NCI-H187 (cell line): ENCODE measurements around the gene AGAP3.
A peak's percentile ranks its signal among the peaks of the same experiment; 100 is the strongest.

Experiments
- DNase-seq, 2 experiments: peaks; one replicate each; lab custom pipeline; 2025; lab: John Stamatoyannopoulos, UW

The AGAP3 gene

DNA sequence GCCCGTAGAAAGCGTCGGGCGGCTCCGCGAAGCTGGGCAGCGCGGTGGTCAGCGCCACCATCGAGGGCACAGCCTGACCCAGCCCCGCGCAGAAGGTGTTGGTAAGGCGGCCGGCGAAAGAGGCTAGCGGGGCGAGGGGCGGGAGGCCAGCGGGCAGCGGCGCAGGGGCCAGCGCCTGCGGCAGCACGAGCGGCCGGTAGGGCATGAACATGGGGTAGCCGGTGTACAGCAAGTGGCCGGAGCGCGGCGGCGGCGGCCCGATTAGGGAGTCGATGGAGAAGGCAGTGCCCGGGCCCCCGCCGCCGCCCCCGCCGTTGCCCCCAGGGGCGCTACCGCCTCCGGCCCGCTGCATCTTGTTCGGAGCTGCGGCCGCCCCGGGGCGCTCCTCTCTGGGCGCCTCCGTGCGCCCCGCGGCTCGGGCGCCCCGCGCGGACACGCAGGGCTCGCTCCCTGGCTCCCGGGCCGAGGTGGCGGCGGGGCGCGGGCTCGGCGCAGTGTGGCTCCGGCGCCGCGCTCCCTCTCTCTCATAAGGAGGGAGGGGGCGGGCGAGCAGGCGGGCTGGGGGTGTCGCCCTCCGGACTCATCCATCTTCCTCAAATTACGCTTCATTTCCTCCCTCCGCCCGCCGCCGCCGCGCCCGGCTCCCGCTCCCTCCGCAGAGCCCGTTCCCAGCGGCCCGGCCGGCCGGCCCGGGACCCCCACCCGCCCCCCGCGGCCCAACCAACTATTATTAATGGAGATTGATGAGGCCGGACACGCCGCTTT is 81.1 kb downstream of the AGAP3 start, which contains the start of gene GBX1:
Gene GBX1 (minus strand): TSS at position 498 of the 765 bp plus-strand sequence. CDS start 146 bp downstream, at position 352.
- DNase-seq = no peak

GRCh38 chr7:151168003-151168786 is 81.9 kb downstream of the AGAP3 start:
- no peak for DNase-seq

GRCh38 chr7:151168787-151169162 is 82.5 kb downstream of the AGAP3 start:
- no peak for DNase-seq

DNA sequence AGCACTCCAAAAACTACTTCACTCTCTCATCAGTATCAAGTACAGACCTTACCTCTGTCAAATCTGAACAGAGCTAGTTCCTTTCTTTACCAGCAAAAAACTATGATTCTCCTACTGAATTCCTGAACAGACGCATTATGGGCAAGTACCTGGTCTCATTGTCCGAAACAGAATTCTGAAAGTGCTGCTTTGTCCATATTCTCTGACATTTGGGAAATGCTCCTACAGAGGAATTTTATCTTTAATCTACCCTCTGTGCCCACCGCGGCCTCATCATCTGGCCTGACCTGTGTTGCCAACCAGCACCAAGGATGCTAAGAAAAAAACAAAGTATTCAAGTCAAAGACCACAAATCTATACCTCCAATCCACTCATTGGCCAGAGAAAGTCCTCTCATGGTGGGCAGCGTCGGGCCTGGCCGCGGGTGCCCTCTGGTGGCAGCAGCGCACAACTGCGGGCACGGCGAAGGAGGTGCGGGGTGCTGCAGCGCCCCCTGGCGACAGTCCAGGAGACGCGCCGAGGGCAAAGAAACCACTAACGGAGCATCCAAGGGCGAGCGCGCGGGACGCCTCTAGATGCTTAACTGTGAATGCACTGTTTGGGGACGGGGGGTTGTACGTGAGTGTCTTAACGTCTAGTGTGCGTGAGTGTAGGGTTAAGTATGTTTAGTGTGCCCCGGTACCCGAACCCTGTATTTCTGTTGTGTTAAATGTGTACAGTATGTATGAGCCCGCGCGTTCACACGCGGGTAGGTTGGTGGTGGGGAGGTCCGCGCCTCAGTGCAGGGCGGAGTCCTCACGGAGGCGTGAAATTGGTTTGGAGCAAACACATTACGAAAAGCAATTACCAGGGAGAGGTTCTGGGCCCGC is 86.2 kb downstream of the AGAP3 start:
- peak; percentile 38 to 75 for DNase-seq

DNA sequence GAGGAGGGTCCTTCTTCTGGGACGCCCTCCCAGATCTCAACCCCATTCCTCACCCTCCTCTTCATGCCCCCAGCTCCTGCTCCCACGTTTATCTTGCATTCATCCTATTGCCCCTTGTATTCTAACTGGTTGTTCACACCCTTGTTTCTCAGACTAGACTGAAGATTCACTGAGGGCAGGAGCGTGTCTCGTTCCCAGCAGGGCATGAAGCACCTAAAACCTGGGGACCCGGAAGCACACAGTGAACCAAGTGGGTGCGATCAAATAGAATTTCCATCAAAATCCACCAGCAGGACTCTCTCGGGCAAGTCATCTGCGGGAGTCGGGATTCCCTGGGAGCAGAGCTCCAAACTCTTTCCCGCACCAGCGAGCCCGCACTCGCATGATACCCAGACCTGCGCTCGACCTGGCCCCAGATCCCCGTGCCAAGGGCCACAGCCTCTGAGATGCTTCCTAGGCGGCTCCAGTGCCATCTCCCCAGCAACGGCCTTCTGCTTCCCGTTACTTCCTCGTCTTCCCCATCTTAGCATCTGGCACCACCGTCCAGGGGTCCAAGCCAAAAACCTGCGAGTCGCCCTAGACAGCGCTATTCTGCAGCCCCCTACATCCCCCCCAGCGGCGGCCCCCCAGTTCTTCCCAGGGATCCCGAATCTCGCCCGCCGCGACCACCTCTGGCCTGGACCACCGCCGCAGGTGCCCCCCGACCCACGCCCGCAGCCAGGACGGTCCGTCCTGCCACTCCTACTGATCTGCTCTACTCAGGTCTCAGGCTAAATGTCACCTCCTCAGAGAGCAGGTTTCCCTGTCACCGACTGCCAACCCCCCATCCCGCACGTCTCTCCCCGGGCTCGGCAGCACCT is 87.3 kb downstream of the AGAP3 start:
- DNase-seq = no peak

GRCh38 chr7:151174246-151175046 is 88.2 kb downstream of the AGAP3 start:
- no peak for DNase-seq

- no peak for DNase-seq
Measured at GRCh38 chr7:151175047-151175792, 88.9 kb downstream of the AGAP3 start.

DNA sequence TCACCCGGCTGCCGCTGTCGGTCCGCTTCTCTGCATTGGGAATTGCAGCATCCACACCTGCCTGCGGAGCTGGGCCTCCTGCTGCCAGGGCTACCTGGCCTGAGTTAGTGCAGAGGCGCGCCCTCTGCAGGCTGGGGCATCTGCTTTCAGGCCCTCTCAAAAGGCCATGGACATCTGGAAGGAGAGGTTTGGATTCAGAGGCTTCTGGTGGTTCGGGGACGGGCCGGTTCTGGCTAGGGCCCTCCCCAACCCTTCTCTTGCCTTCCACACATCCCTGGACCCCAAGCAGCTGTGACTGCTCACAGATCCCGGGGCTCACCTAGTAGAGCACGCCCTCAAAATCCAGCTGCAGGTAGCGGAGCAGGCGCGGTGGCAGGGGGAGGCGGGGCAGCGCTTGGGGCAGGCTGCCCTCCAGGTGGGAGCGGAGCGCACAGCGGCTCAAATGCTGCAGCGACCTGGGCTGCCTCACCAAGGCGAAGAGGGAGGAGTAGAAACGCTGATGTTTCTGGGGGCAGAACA is 89.6 kb downstream of the AGAP3 start:
- no peak for DNase-seq

DNA sequence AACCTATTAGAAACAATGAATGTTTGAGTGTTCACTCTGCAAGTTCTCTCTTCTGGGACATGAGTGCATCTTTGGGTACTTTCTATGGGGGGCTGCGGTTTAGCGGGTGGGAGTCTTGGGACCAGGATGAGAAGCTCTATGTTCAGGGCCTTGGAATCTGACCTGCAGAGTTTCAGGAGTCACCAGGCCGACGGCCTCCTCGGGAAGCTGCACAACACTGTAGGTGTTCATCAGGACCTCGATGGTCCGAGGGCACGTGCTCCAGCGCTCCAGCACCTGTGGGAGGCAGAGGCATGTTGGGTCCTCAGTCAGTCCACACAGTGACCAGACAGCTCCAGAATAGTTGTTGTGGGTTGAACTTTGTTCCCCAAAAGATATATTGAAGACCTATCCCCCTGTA is 90.1 kb downstream of the AGAP3 start:
- no peak for DNase-seq

- DNase-seq = no peak
Measured at GRCh38 chr7:151177310-151177709, 91.0 kb downstream of the AGAP3 start.

- no peak for DNase-seq
Measured at GRCh38 chr7:151178236-151178635, 92.0 kb downstream of the AGAP3 start.

GRCh38 chr7:151178831-151179230 is 92.6 kb downstream of the AGAP3 start:
- no peak for DNase-seq

DNA sequence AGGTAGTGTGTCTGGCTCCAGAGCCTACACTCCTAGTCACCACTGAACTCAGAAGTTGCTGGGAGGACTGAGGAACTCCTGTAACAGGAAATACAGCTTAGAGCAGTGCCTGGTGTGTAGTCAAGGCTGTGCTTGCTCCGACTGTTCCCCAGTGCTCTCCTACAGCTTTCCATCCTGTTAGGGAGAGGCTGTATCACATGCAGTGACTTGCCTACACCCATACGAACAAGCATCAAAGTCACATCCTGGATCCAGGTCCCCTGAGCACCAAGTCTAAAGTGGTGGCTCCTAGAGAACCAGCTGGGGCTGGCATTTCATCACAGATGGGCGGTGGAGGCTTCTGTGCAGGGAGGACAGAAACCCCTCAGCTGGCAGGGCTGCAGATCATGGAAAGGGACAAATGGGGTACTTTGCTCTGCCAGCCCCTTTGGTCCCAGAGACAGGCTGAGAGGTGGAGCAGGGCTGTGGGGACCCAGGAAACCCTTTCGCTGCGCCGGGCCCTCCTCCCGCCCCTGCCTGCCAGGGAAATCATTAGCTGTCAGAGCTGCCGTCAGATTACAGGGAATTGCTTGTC is 93.1 kb downstream of the AGAP3 start:
- DNase-seq = no peak

GRCh38 chr7:151179946-151180345 is 93.7 kb downstream of the AGAP3 start:
- no peak for DNase-seq

GRCh38 chr7:151181011-151181431 is 94.7 kb downstream of the AGAP3 start:
- no peak for DNase-seq

- DNase-seq = no peak
Measured at GRCh38 chr7:151185762-151186639, 99.7 kb downstream of the AGAP3 start.

- no peak for DNase-seq
Measured at GRCh38 chr7:151186640-151187408, 100.5 kb downstream of the AGAP3 start, which contains the start of gene ASB10. Gene ASB10 (minus strand): TSS chr7:151187250. CDS start chr7:151187130, 120 bp downstream.
